NCI-H82 treated with DMSO at 0.1 percent for 48 hours (cell line): ENCODE data around the gene RAB3IL1.

Experiments used
- DNase-seq: peaks from one replicate; lab custom pipeline; 2025; ENCODE audit not compliant: unreplicated experiment; lab: John Stamatoyannopoulos, UW

The RAB3IL1 gene

DNA sequence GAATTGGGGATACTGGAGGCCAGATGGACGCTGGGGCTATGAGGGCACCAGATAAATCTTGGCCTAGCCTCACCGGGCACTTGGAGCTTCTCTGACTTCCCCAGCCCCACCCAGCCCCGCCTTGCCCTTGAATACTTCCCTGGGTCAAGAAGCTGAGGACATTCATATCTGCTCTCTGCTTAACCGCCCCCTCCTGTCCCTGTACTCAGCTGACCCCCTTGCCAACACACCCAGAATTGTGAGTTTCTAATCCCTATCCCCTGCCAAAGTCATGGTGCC, 48.0 kb downstream of the RAB3IL1 start:
- no peak for DNase-seq

GRCh38 chr11:61868571-61869428, 48.6 kb downstream of the RAB3IL1 start:
- no peak for DNase-seq

- DNase-seq = no peak
Measured at GRCh38 chr11:61866958-61867343, 50.4 kb downstream of the RAB3IL1 start.

- no peak for DNase-seq
Measured at GRCh38 chr11:61866231-61866957, 51.0 kb downstream of the RAB3IL1 start.

DNA sequence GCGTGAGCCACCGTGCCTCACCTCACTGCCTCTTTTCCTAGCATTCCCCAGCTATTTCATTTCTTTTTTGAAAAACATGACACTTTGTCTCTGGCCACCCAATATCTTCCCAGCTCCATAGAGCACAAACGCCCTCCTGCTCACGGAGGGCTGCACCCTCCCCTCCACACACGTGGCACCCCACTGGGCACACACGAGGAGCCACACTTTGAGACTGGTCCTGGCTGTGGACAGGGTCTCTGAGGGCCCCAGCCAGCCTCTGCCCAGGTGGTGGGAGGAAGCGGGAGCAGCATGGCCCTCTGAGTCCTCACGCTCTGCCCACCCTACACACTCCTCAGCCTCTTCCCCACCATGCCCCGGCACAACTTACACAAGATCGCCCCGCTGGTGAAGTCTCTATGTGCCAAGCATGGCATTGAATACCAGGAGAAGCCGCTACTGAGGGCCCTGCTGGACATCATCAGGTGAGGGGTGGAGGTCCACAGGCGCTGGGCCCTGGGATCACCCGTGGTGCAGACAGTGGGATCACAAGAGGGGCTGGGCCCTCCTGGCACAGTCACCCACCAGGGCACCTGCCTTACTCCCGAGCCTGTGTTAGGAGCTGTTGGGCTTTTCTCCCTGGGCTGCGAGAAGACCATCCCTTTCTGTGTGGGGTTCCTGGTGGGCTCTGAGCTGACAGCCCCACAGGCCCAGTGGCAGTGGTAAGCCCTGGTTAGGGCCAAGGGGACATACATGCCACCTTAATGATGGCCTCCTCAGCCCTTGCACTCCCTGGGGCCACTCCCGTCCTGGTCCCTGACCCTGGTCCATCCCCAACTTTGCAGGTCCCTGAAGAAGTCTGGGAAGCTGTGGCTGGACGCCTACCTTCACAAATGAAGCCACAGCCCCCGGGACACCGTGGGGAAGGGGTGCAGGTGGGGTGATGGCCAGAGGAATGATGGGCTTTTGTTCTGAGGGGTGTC, 52.3 kb downstream of the RAB3IL1 start:
- no peak for DNase-seq

DNA sequence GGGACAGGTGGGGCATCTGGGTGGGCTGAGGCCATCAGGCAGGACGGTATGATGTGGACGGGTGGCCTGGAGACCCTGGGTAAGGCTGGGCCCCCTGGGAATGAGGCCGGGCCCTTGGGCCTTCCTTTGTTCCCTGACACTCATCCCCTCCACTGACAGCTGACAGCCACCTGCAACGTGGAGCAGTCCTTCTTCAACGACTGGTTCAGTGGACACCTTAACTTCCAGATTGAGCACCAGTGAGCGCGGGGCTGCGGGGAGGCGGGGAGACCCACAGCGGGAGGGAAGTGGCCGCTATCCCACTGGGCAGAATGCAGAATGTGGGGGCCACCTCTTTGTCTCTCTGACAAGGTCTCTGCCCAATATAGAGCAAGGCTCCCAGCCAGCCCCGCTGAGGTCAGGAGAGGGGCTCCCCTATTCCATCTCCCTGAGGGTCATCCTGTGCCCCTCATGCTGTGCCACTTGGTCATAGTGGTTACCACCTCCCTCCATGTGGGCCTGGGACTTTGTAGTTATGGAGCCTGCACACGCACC, 53.8 kb downstream of the RAB3IL1 start:
- DNase-seq = no peak

DNA sequence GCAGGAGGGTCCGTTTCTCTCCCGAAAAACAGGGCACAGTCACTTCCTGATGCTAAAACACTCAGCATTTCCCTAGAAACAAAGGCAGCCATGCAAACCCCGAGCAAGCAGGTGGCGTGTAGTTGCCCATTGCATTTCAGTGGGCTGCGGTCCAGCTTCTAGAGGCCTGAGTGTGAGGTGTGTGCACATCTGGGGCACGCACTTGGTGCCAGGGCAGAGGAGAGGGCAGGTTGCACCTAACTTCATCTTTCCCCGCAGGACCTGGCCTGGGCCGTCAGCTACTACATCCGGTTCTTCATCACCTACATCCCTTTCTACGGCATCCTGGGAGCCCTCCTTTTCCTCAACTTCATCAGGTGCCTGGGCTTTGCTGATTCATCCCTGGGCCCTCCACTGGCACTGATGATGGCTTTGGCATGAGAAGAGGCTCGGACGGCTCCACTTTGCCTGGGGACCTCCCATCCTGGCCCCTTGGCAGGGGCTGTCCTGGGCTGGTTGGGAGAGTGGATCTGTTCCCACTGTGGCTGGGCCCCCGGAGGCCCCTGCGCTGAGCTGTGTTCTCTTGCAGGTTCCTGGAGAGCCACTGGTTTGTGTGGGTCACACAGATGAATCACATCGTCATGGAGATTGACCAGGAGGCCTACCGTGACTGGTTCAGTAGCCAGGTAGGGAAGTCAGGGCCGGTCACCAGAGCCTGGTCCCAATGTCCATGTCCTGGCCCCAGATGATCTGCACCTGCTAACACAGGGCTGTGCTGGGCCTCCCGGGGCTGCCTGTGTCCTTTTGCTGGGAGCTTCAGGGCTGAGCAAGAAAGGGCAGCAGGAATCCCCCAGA, 54.4 kb downstream of the RAB3IL1 start:
- DNase-seq = no peak

DNA sequence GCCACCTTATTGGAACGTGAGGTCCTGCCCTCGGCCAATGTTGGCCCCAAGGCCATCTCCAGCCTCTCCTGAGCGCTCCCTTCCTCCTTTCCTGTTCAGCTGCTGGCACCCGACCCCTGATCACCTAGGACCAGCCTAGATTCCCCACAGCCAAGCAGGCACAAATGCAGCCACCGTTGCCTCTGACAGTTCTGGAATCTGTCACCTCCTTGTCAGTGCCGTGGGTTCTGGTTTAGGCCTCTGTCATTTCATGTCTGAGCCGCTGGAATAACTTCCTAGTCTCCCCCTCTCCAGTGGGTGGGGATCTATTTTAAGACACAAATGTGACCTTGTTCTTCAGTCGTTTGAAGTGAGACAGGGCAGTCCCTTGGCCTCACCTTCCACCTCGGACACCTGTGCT, 55.7 kb downstream of the RAB3IL1 start:
- DNase-seq = no peak

DNA sequence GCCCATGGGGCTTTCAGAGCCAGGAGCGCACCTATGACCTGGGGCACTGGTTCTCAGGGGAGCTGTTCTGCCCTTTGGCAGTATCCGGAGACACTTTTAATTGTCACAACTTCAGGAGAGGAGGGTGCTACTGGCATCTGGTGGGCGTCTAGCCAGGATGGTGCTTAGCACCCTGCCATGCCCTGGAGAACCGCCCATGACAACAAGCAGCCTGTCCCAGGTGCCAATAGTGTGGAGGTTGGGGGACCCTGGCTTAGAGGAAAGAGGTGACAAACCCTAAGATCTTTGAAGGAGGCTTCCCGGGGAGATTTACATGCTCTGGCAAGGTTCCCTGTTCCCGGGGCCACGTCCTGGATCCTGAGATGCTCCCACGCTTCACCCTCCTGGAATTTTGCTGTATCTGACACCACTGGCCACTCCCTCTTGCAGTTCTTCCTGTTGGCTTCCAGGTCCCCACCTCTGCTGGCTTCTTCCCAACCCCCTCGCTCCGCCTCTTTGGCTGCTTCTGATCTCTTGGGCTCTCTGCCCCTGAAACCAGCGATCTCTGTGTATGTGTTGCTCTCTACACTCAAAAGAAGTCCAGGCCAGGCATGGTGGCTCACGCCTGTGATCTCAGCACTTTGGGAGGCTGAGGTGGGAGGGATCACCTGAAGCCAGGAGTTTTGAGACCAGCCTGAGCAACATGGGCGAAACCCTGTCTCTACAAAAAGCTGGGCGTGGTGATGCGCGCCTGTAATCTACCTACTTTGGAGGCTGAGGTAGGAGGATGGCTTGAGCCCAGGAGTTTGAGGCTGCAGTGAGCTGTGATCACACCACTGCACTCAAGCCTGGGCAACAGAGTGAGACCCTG, 57.1 kb downstream of the RAB3IL1 start:
- DNase-seq = no peak

DNA sequence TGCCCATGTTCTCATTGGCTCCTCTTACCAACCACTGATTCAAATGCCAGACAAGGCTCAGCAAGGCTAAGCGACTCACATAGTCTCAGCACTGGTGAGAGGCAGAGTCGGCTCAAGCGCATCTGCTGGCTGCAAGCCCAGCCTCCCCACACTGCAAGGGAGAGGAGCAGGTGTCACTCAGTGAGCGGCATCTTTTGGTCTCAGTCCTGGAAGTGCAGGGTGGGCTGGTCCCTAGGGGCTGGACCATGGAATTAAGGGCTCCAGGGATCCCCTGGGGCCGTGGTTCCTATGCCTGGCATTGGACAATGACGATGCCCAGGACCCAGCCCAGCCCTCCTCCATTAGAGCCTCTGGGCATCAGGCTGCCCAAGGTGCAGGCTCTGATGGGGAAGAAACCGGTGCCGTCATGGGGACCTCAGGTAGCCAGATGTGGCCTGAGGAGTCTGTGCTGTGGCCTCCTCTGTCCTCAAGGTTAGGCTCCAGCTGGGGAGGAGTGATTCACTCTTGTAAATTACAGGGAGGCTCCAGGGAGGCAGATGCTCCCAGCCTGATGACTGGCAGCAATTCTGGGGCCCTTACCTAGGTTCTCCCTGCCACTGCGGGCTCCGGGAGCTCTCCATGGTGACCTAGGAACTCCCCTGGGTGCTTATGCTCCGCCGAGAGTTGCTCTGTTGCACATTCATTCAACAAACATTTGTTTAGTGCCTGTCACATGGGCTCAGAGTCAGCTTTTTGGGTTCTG, 61.3 kb downstream of the RAB3IL1 start:
- DNase-seq = no peak

DNA sequence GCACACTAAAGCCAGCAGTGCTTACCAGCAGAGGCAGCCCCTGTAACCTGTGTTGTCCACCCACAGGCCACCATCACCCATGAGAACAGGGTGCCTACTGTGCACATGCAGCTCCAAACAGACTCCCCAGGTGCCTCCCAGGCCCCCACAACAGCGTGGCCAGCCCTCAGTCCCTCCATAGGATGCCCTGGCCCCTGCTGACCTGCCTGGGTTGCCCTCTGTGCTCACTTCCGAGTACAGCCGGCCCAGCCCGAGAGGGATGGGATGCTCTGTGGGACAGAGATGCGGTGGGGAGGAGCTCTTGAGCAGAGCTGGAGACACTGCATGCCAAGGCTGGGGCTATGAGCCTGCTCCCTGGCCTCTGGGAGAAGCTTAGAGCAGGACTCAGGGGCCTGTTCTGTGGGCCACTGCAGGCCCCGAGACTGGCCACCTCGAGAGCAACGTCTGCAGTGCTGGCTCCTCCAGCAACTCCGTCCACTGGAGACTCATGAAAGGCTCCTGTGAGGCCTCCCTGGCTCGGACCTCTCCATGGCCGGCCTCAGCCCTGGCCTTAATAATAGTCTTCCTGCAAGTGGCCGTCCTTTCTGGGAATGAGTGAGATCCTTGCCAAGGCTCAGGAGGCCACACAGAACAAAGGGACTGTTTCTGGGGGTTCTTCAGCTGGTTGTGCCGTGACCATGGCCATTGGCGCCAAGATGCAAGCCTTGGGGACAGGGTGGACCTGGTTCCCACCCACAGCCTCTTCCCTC, 62.2 kb downstream of the RAB3IL1 start:
- DNase-seq = no peak

DNA sequence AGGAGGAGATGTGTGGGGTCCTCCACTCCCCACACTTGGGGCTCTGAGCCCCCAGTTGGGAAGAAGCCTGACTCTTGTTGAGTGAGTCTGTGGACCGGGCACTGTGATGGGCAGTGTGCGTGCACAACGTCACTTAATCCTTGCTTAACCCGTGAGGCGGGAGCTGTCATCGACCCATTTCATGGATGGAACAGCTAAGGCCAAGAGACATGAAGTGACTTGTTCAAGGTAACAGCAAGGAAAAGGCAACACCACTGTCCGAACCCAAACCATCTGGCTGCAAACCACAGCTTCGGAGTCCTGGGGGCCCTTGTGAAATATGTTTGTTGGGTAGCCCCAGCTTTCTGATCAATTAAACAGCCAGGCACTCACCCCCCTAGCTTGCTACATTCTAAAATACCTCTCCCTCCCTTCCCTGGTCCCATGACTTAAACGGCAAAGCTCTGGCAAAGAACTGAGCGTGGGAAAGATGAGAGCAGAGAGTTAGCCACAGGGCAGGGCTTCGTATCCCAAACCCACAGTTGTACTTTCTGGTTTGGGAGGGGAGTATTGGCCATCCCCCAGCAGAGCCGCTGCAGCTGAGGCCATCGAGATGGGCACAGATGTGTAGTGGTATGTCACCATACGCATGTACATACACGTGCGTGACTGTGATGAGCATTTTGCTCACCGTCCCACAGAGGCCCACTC, 63.0 kb downstream of the RAB3IL1 start:
- DNase-seq = no peak

DNA sequence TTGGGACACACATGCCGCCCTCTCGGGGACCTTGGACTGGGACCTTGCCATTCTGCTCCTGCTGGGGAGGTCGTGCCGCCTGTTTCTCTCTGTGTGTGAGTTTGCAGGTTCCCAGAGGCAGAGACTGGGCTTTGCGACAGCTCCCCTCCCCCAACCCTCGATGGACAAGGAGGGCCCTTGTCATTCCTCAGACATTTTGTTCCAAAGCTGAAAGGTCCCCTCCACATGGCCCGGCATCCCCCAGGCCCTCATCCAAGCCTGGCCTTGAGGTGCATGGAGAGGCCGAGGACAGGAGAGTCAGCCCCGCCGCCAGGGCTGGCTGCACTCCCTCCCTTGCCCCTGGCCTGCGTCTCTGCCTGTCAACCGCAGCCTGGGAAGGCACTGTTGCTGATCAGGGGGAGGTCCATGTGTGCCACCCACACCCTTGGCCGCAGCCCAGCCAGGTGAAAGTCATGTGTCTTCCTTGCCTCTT, 63.6 kb downstream of the RAB3IL1 start:
- no peak for DNase-seq

GRCh38 chr11:61851900-61852295, 65.5 kb downstream of the RAB3IL1 start:
- no peak for DNase-seq

DNA sequence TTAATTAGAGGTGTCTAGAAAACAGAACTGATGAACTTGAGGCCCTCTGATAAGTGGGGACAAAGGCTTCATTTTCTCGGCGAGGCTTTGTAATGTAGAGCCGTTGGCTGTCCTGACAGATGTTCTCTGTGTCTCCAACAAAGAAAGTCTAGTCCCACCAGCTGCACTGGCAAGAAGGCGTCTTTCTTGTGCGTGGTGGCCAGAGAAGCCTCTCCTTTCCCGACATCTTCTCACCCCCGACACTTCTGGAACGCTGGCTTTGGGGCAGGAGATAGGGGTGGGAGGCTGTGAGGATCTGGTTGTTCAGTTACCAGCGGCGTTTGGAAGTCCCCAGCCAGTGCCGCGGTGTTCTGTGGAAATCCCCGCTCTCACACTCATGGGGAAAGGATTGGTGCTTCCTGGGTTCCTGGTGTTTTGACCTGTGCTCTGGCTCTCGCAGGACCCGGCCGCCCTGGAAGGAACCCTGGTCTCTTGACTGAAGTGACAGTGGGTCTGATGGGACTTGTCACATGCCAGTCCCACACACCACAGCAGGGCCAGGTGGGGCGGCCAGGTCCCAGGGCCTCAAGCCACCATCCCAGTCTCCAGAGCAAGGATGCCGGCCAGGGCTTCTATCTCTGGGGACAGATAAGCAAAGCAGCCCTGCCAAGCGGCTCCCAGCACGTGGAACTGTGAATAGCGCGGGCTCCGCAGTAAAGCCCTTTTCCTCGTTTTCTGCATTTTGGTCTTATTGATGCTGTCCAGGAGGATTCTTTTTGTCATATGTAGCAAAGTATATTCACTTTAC, 66.1 kb downstream of the RAB3IL1 start:
- no peak for DNase-seq

- no peak for DNase-seq
Measured at GRCh38 chr11:61850687-61851086, 66.7 kb downstream of the RAB3IL1 start.

DNA sequence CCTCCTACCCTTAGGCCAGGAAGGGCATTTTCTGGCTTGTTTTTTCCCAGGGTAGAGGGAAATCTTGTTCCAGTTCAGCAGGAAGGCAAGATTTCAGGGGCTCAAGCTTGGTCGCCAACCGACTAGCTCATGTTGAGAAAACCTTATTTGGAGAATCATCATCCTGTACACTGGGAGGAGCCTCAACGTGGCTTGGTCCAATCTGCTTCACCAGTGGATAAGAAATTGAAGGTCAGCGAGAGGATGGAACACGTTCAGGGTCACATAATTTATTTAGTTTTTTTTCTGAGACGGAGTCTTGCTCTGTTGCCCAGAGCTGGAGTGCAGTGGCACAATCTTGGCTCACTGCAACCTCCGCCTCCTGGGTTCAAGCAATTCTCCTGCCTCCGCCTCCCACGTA, 68.7 kb downstream of the RAB3IL1 start:
- no peak for DNase-seq
